ENCODE data around the gene TRPV3. TPM values are rescaled to one million over a fixed set of nuclear protein-coding genes. Genes with fewer than 3 reads are reported as not detected.
"Not testable (repeated sequence)": the region's sequence is repeated elsewhere in the genome, so short reads cannot be mapped to it uniquely, and the experiment has no call there.

Gene TRPV3
- total RNA-seq, 6 experiments from 2014 or later = 0.12 to 2.1 (median 0.37) TPM; not detected in 1

- no peak for ATAC-seq
- Histone ChIP-seq H3K4me1 (peaks cover 0 to 12% (median 5%) of the 10 kb centered on the region in 4 donors), H3K4me3 (no peak overlapping the region), H3K9me3 (no peaks in the 10 kb centered on the region), H3K27ac (no peak overlapping the region), H3K27me3 (no peaks in the 10 kb centered on the region), H3K36me3 (no peaks in the 10 kb centered on the region)
- intact Hi-C loops (cut with DNase I) = no loop called here
- WGBS (ENCODE audit: insufficient coverage, low coverage, low lambda C conversion rate, missing lambda C conversion rate) = 74% methylated on average over 7 of the region's 9 CpGs
- no peak for TF ChIP-seq CTCF (IDR thresholded peaks at IDR 0.05)
- DNase-seq = no peak
Observed at GRCh38 chr17:3514873-3515272, 42.7 kb downstream of the TRPV3 start.

GRCh38 chr17:3514167-3514566 is 43.4 kb downstream of the TRPV3 start:
- H3K36me3 ChIP-seq; H3K4me3 ChIP-seq; intact Hi-C loops (cut with DNase I); H3K9me3 ChIP-seq; ATAC-seq; DNase-seq; H3K27ac ChIP-seq; H3K27me3 ChIP-seq: not testable (repeated sequence)
- peaks cover 0 to 12% (median 5%) of the 10 kb centered on the region in 4 donors for H3K4me1 ChIP-seq
- WGBS (ENCODE audit: insufficient coverage, low coverage, low lambda C conversion rate, missing lambda C conversion rate) = 87% methylated on average over 10 of the region's 11 CpGs

- TF ChIP-seq POLR2A (IDR thresholded peaks at IDR 0.05) (no peak), CTCF (IDR thresholded peaks at IDR 0.05) (no peak)
- no peak overlapping the region for H3K4me3 ChIP-seq
- no peaks in the 10 kb centered on the region for H3K36me3 ChIP-seq
- no peak for DNase-seq
- no peaks in the 10 kb centered on the region for H3K9me3 ChIP-seq
- intact Hi-C loops (cut with DNase I) = no loop called here
- peaks cover 0 to 12% (median 5%) of the 10 kb centered on the region in 4 donors for H3K4me1 ChIP-seq
- no peaks in the 10 kb centered on the region for H3K27me3 ChIP-seq
- peak in 2 of 4 donors; percentile 12 to 16 for ATAC-seq
- WGBS (ENCODE audit: insufficient coverage, low coverage, low lambda C conversion rate, missing lambda C conversion rate) = 90% methylated on average over 12 of the region's 23 CpGs
- peak overlapping the region in 2 of 3 donors; percentile 36 to 37 for H3K27ac ChIP-seq
Observed at GRCh38 chr17:3513305-3514035, 44.1 kb downstream of the TRPV3 start.

GRCh38 chr17:3512505-3513171 is 45.0 kb downstream of the TRPV3 start:
- WGBS (ENCODE audit: insufficient coverage, low coverage, low lambda C conversion rate, missing lambda C conversion rate) = 48% methylated on average over 17 of the region's 20 CpGs
- H3K27ac ChIP-seq = peak overlapping the region; percentile 7 to 37 (median 36)
- H3K9me3 ChIP-seq = no peaks in the 10 kb centered on the region
- peaks cover 0 to 12% (median 5%) of the 10 kb centered on the region in 4 donors for H3K4me1 ChIP-seq
- H3K27me3 ChIP-seq = no peaks in the 10 kb centered on the region
- no peak overlapping the region for H3K4me3 ChIP-seq
- DNase-seq (peak; percentile 64 to 91 (median 87)), ATAC-seq (peak; percentile 82 to 98 (median 95))
- no peak for TF ChIP-seq POLR2A (IDR thresholded peaks at IDR 0.05)
- no peak for TF ChIP-seq CTCF (IDR thresholded peaks at IDR 0.05)
- intact Hi-C loops (cut with DNase I) = no loop called here
- H3K36me3 ChIP-seq = no peaks in the 10 kb centered on the region
